Measurements from ENCODE around the gene MOGAT2.
"Not testable (repeated sequence)": the region's sequence is repeated elsewhere in the genome, so short reads cannot be mapped to it uniquely, and the experiment has no call there.

Gene MOGAT2

DNA sequence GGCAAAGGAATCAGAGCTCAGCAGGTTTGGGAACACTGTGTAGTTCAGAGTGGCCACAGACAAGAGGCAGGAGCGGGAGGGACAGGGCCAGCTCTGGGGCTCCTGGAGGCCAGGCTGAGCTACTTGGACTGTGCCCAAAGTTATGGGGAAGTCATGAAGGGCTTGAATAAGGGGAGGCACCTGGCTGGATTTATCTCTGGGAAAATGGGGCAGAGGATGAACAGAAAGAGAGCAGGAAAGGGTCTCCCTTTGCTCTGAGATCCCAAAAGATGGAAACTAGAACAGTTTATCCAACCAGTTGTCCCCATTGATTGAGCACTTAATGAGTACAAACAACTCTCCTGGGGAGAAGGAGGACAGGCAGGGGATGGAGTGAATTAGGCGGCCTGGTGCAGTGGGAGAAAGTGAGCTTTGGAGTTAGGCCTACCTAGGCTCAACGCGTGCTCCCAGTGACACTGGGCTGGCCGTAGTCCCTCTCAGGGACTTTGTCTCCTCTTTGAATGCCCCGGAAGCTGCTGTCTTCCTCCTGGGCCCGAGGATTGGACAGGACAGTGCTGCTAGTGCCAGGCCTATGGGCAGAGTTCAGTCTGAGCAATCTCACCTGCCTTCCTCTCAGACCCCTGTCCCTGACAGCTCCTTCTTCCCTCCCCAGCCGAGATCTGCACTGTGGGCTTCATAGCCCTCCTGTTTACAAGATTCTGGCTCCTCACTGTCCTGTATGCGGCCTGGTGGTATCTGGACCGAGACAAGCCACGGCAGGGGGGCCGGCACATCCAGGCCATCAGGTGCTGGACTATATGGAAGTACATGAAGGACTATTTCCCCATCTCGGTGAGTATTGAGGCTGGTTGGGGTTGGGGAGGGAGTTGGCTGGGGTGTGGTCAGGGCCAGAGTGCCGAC lies 2.0 kb downstream of the MOGAT2 start:
- no peak for DNase-seq (ENCODE audit: low read depth, low spot score)

DNA sequence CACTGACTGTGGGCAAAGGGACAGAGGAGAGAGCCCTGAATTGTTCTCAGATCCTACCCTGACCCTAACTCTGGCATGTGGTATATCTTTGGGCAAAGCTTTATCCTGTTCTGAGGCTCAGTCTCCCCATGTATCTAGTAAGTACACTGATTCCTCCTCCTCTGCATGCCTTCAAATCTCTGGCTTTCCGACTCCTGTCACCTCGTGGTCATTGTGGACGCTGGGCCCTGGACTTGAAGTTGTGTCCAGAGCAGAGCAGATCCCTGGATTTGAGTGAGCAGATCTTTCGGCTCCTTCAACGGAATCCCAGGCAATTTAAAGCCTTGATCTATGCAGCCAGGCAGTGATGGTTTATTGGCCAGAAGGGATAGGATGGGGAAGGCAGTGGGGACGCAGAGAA lies 3.0 kb downstream of the MOGAT2 start:
- DNase-seq (ENCODE audit: low read depth, low spot score): no peak

DNA sequence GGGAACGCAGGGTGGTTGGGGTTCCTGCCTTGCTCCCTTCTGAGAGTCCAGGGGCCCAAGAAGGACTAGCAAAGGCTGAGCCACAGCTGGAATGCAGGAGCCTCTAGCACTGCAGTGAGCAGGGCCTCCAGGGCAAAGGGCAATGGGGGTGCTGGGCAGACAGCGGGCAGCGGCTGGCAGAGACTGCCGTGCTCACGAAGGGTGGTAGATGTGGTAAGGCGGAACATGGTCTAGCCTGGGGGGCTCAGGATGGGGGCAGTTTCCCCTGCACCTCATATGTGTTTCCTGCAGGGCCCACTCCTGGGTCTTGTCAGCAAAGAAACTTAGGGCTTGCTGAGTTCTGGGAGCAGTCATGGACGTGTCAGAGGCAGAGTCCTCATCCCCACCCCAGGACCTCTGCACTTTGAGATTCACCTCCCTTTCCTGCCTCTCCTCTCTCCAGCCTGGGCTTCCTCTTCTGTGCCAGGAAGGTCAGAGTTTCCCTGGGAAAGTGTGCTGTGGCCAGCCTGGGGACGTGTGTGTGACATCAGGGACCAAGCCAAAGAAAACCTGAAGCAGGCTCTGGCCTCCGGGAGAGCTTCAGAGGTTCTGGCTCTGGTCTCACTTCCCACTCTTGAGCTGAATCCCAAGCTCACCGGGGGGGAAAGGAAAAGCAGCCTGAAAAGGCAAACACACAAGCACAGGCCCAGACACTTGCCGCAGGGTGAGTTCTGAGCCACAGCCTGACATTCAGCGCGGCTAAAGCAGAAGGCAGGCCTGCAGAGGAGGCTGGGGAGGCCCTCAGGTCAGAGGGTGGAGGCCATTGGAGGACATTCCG lies 4.4 kb downstream of the MOGAT2 start:
- no peak for DNase-seq (ENCODE audit: low read depth, low spot score)

DNA sequence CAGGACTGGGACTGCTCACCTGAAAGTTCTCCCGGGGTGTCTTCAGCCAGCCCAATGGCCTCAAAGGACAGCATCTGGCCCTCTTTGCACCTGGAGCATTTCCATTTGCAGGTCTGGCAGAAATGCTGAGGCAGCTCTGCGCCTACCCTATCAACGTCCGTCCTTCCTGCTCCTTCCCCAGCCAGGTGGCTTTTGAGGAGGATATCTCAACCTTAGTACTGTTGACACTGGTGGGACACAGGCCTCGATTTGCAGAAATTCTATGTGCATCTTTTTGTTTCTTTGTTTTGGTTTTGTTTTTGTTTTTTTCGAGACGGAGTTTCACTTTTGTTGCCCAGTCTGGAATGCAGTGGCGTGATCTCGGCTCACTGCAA lies 5.0 kb downstream of the MOGAT2 start:
- no peak for DNase-seq (ENCODE audit: low read depth, low spot score)

DNA sequence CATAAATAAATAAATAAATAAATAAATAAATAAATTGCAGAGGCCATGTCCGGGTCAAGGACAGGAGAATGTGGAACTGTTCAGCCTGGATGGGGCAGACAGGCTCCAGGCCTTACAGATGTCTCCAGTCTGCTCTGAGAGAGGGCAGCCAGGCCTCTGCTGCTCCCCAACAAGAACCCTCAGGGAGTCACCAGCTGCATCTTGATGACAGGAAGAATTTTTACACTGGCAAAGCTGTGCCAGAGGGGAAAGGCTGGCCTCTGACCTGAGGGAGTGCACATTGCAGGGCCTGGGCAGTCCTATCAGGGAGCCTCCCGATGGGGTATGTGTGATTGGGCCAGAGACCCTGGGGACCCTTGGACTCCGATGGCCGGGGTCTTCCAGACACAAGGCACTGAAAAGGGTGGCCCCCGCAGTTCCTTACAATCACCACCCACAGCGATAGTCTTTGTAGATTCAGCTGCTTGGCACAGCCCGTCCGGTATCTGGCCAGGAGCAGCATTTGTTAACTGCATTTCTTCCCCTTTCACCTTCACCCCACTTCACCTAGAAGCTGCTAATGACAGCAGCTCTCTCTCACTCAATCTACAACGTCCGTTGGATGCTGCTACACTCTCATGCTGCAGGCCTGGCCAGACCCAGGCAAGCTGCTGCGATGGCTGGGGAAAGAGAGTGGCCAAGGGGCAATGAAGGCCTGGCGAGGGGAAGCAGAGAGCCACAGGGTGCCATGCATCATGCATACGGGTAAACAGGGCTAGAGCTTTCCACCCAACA lies 8.1 kb downstream of the MOGAT2 start:
- no peak for DNase-seq (ENCODE audit: low read depth, low spot score)

DNA sequence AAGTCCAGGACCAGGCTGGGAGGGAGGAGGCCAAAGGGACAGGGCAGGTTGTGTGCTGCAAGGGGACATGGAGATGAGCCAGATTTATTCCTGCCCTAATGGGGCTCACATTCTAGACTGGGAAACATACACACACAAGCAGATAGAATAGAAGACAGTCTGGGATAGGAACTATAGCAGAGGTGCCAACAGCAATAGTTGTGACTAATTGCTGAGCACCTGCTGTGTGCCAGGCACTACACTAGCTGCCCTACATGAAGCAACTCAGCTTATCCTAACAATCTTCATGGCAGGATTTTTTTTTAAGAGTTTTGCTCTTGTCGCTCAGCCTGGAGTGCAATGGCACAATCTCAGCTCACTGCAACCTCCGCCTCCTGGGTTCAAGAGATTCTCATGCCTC lies 11.4 kb downstream of the MOGAT2 start:
- no peak for DNase-seq (ENCODE audit: low read depth, low spot score)

DNA sequence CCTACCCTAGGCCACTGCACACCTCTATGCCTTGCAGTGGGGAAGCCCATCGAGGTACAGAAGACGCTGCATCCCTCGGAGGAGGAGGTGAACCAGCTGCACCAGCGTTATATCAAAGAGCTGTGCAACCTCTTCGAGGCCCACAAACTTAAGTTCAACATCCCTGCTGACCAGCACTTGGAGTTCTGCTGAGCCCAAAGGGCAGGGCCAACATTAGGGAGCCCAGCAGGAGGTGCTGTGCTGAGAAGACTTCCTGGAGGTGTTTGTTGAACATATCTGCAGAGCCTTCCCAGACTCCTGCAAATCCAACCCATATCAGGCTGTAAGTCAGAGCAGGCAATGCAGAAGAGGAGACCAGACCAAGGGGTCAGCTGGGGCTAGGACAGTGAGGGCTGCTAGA lies 13.5 kb downstream of the MOGAT2 start:
- DNase-seq (ENCODE audit: low read depth, low spot score): no peak

DNA sequence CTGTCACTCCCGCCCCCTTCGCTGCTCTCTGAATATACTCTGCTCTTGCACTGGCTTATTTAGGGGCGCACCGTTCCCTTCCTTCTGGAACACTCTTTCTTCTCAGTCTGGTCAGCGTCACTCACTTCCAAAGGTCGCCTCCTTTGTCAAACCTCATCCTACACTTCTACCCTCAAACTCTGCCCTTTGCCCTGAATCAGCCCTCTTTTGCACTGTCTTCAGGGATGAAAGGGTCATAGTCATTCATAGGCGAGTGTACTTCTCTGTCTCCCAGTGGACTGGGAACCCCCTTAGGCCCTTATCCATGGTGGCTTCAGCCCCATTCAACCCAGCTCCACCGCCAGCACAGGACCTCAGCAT lies 15.4 kb downstream of the MOGAT2 start:
- no peak for DNase-seq (ENCODE audit: low read depth, low spot score)

DNA sequence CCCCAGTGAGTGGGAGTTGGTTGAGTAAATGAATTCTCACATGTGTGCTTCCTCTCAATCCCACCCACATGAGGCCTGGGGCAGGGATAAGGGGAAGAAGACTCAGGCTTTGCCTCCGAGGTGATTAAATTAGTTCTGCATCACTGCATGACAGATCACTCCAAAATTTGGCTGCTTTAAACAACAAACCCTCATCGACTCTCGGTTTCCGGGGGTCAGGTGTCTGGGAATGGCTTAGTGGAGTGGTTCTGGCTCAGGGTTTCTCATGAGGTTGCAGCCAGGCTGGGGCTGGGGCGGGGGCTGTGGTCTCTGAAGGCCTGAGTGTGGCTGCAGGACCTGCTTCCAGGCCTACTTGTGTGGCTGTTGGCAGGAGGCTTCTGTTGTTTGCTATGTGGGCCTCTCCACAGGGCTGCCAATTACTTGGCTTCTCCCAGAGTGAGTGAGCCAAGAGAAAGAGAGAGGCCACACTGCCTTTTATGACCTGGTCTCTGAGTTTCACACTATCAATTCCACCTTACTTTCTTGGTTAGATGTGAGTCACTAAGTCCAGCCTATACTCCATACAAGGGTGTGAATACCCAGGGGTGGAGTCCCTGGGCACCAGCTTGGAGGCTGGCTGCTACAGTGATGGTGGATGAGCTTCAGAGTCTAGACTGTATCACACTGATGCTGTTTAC lies 15.9 kb downstream of the MOGAT2 start:
- no peak for DNase-seq (ENCODE audit: low read depth, low spot score)

DNA sequence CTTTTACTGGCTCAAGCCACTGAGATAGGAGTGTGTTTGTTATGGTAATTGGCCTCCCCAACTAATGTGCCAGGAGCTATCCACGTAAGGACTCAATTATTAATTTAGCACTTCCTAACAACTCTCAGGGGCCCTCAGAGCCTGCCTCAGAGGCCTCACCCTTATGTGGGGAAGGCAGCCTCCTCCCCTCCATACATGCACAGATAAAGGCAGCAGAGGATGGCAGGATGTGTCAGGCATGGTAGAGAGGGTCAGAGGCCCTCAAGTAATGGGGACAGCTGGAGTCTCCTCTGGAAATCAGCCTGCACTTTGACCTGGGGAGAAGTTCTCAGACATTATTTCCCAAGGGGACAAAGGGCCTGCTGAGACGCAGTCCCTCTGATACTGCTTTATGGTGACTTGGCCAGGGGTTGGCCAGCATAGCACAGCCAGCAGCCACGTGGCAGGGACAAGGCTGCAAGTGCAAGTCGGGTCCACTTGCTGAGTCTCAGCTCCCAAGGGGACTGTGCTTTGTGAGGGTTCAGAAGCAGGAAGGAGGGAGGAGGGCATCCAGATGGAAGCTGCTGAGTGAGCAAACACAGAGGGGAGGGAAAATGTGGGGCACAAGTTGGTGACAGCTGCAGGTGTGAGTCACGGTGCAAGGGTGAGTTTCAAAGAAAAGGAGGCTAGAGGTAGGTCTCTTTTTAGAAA lies 17.0 kb downstream of the MOGAT2 start:
- DNase-seq (ENCODE audit: low read depth, low spot score): no peak

DNA sequence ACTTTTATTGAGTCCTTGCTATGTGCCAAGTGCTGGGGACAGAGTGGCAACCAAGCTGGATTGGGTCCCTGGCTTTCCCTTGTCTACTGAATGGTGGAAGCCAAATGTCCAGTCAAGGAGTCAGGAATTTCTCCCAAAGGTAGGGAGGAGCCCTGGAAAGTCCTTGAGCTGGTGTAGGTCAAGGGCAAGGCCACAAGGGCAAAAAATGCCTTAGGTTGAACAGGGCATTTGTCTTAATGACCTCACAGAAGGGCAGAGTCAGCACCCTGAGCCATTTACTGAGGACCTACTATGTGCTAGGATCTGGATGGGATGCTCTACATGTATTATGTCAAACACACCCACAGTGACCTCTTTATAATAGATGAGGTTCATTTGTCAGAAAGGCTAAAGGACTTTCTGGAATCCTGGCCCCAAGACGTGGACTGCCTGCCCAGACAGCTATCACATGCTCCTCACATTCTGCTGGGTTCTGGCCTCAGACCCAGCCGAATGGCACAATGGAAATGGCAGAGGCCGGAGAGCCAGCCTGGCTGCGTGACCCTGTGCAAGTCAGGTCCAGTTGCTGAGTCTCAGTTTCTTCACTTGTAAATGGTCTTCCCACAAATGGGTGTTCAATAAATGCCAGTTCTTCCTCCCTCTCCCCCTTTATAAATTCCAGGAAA lies 17.7 kb downstream of the MOGAT2 start:
- no peak for DNase-seq (ENCODE audit: low read depth, low spot score)

DNA sequence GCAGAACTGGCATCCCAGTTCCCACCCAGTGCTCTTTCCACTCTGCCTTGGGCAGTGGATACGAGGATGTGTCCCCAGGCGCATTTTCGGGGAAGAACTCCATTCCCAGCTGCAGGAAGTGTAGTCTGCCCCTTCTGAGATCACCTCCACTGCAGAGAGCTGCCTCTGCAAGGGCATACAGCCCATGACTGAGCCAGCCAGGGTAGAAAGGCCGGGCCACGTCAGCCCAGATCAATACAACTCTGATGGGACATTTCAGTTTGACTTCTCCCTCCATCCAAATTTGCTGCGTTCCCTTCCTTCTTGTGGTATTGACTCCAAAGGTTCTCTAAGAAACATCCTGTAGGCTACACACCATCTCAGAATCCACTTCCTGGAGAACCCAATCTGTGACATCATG lies 19.7 kb downstream of the MOGAT2 start:
- no peak for DNase-seq (ENCODE audit: low read depth, low spot score)

DNA sequence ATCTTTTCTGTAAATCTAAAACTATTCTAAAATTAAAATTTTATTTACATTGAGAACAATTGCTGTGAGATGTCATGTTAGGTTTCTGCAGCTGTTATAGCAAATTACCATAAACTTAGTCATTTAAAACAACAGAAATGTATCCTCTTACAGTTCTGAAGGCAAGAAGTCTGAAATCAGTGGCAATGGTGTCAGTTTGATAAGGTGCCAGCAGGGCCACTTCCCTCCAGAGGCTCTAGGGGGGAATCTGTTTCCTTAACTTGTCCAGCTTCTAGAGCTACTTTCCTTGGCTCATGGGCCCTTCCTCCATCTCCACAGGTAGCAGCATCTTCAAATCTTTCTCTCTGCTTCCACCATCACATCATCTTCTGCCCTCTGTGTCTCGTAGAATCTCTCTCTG lies 23.0 kb downstream of the MOGAT2 start:
- no peak for DNase-seq (ENCODE audit: low read depth, low spot score)

DNA sequence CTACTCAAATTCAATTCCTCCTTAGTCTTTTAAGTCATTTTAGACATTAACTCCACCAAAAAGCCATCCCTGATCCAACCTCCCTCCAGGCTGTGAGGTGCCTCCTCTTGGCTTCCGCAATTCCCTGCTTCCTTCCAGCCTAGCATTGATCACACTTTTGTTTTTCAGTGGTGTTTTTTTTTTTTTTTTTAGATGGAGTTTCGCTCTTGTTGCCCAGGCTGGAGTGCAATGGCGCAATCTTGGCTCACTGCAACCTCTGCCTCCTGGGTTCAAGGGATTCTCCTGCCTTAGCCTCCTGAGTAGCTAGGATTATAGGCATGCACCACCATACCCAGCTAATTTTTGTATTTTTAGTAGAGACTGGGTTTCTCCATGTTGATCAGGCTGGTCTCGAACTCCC lies 25.5 kb downstream of the MOGAT2 start:
- DNase-seq (ENCODE audit: low read depth, low spot score): not testable (repeated sequence)

DNA sequence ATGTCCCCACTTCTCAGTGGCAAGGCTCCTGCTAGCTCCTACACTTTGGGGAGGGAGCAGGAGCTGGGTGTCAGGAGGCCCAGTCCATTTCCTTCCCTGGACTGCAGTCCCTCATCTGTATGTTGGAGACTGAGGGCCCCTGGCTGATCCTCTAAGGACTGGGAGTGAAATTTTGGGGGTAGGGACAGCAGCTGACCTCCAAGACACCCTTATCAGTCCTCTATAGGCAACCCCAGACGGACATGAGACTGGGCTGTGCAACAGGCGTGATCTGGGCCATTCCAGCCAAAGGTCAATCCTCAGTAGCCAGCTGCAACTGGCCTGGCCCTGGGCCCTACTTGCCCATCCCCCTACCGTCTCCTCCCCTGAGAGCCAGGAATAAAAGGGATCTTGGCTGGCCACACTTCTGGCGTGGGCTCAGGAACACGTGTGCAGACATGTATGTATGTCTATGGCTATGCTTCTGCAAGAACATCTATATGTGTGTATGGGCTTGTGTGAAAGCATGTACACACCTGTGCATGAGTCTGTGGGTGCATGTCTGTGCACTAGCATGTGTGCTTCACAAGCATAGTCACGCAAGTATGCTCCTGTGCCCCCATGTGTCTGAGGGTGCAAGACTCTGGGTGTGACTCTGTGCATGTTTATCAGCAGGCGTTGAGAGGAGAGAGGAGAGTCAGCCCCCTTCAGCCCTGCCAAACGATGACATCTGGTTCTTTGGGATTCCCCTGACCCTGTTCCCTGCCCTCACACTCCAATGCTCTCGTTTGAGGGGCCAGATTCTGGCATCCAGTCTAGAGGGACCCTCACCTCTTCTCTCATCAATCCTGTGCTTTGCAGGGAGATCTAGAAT lies 26.3 kb downstream of the MOGAT2 start:
- no peak for DNase-seq (ENCODE audit: low read depth, low spot score)

DNA sequence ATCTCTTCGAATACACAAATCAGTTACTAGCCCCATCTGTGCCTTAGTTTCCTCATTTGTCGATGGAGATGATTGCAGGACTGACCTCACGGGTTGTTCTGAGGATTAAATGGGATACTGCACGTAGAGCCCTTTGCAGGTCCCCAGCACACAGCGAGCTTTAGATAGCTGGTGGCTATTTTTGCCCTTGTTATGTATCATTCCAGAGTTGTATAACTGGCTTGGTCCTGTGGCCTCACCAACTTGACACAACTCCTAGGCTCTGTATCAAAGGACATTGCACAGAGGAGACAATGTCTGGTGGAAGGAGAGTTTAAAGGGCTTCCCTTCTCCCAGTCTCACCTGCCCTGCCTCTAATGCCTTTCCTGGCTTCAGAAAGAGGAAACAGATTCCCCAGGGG lies 28.2 kb downstream of the MOGAT2 start:
- no peak for DNase-seq (ENCODE audit: low read depth, low spot score)

DNA sequence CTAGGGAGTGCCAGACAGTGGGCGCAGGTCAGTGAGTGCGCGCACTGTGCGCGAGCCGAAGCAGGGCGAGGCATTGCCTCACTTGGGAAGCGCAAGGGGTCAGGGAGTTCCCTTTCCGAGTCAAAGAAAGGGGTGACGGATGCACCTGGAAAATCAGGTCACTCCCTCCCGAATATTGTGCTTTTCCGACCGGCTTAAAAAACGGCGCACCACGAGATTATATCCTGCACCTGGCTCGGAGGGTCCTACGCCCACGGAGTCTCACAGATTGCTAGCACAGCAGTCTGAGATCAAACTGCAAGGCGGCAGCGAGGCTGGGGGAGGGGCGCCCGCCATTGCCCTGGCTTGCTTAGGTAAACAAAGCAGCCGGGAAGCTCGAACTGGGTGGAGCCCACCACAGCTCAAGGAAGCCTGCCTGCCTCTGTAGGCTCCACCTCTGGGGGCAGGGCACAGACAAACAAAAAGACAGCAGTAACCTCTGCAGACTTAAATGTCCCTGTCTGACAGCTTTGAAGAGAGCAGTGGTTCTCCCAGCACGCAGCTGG lies 31.2 kb downstream of the MOGAT2 start:
- not testable (repeated sequence) for DNase-seq (ENCODE audit: low read depth, low spot score)

DNA sequence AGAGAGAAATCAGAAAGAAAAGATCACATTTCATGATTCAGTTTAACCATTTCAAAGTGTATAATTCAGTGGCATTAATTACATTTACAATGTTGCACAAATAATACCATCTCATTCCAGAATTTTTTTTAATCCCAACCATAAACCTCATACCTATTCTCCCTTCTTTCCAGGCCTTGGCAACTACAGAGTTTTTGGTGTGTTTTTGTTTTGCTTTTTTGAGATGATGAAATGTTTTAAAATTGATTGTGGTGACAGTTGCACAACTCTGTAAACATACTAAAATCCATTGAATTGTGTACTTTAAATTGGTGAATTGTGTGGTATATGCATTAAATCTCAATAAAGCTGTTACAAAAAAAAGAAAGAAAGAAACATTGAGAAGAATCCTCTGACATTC lies 37.3 kb downstream of the MOGAT2 start:
- DNase-seq (ENCODE audit: low read depth, low spot score): not testable (repeated sequence)

DNA sequence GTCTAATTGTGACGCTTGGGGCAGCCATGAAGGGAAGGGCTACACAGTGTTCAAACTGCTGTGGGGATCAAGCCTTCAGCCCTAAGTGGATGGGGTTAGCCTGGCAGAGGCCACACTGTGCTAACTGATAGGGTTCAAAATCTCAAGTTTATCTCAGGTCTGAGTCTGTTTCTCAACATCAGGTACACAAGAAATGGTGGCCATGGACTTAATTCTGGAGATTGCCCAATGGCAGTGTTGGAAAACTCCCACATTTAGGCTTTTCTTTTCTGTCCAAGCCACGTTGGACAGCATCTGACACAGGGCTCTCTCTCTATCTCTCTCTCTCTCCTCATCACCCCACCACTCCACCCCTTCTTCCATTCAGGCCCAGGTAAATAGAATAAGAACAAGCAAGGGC lies 40.0 kb downstream of the MOGAT2 start:
- DNase-seq (ENCODE audit: low read depth, low spot score): no peak

Data from activated naive CD8-positive, alpha-beta T cell treated with anti-CD3 and anti-CD28 coated beads, Interleukin-2, amount 50 U/mL, for 16 hours (primary cell).